Fibroblast of villous mesenchyme (primary cell): ENCODE results near the gene BRD9. TPM values are rescaled to one million over a fixed set of nuclear protein-coding genes. Genes with fewer than 3 reads are reported as not detected.
A peak's percentile ranks its signal among the peaks of the same experiment; 100 is the strongest.
"Not testable (repeated sequence)": the region's sequence is repeated elsewhere in the genome, so short reads cannot be mapped to it uniquely, and the experiment has no call there.

Experiments
- DNase-seq: peaks from one replicate; pipeline ENCODE4 v3.0.0-alpha.2; 2010; ENCODE audit warnings: low read depth
- H3K4me3 ChIP-seq: 2 replicates; pipeline ENCODE4 v1.5.1; 2011; ENCODE audit warnings: low read depth, mild to moderate bottlenecking, low read length
- CTCF ChIP-seq: IDR thresholded peaks from 2 replicates; pipeline ENCODE4 v1.5.1; 2012; ENCODE audit warnings: low read depth, mild to moderate bottlenecking, low read length; ENCODE audit not compliant: insufficient read depth
- total RNA-seq: library from RNA; depleted of rRNA; stranded (reverse); fragments of >200 nt; gene quantifications from 2 replicates; pipeline ENCODE4 v1.2.3, GENCODE V29; 2012

Gene BRD9
- 35.0 and 35.4 TPM in 2 replicates for total RNA-seq

DNA sequence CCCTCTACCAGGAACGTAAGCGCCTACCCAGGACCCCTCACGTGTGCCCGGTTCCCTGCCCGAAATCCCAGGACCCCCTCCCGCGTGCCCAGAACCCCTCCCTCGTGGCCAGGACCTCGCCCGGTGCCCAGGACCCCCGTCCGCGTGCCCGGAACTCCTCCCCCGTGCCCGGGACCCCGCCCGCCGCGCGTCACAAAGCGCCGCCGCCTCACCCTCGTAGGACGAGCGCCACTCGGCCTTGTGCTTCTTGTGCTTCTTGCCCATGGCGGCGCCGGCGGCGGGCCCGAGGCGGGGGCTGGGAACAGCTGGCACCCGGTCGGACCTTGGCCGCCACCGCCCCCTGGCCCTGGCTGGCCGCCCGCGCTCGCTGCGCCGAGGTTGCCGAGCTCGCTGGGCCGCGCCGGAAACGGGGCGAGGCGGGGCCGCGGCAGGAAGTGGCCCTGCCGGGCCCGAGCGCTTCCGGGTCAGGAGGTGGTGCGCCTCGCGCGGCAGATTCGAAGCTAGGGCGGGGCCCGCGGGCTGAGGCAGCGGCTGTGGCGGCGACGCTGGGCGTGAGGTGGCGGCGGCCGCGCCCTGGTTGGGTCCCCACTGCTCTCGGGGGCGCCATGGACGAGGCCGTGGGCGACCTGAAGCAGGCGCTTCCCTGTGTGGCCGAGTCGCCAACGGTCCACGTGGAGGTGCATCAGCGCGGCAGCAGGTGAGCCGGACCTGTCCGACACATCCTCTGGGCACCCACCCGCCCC lies at the start of gene BRD9, which contains the start of gene TRIP13:
TSS of gene BRD9 (minus strand) at position 408 of the 743 bp plus-strand sequence. CDS start at position 264, 144 bp downstream.
TSS of gene TRIP13 (plus strand) at position 491 of the 743 bp plus-strand sequence. CDS start at position 606, 115 bp downstream.
- TF ChIP-seq CTCF = no peak
- peak within 1 kb of the TSS; percentile 90 for H3K4me3 ChIP-seq
- DNase-seq = peak; percentile 74

GRCh38 chr5:940741-941140 lies 48.1 kb upstream of the BRD9 start:
- DNase-seq, H3K4me3 ChIP-seq: not testable (repeated sequence)

DNA sequence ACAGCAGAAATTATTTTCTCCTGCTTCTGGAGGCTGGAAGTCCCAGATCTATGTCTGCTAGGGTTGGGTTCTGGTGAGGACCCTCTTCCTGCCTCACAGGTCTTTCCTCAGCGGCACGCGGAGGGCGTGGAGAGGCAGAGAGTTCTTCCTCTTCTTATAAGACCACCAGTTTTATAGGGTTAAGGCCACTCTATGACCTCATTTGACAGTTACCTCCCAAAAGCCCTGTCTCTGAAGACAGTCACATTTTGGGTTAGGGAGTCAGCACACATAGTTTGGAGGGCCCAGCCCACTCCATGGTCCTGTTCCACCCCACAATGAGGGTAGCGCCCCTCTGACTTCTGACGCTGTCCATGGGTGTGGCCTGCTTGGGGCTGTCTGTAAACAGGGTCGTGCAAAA lies 46.8 kb upstream of the BRD9 start:
- no peak for DNase-seq
- no peak overlapping the region for H3K4me3 ChIP-seq
- TF ChIP-seq CTCF = no peak

DNA sequence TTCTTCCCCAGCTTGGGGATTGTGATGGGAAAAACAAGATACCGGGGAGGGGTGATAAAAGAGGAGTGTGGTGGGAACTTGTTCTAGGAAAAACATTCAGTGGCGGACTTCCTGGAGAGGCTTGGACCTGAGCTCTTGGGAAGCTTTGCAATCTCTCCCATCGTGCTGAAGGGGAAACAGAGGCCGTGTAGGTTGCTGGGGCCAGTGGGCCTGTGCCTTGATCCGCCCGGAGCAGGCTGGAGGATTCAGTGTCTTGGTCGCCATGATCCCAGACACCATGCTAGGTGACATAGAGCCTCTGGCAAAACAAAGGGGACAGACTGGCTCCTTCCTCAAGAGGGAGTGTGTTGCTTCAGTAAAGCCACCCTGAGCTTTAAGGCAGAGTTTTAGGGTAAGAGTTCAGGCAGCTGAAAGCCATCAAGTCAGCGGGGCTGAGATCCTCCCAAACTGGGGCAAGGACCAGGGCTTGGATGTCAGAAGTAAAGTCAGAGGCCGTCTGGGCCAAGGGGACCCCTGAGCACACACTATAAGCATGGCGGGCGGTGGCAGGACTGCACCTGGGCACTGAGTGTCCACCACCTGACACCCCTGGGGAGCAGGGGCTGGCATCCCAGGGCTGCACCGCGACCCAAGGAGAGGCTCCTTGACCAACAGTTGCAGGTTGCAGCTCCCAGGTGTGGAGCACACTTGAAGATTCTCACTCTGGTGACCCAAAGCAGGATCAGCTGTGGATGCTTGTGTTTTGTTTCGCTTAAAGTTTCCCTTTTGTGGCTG lies 44.7 kb upstream of the BRD9 start:
- no peak for TF ChIP-seq CTCF
- no peak for DNase-seq
- H3K4me3 ChIP-seq = no peak overlapping the region

DNA sequence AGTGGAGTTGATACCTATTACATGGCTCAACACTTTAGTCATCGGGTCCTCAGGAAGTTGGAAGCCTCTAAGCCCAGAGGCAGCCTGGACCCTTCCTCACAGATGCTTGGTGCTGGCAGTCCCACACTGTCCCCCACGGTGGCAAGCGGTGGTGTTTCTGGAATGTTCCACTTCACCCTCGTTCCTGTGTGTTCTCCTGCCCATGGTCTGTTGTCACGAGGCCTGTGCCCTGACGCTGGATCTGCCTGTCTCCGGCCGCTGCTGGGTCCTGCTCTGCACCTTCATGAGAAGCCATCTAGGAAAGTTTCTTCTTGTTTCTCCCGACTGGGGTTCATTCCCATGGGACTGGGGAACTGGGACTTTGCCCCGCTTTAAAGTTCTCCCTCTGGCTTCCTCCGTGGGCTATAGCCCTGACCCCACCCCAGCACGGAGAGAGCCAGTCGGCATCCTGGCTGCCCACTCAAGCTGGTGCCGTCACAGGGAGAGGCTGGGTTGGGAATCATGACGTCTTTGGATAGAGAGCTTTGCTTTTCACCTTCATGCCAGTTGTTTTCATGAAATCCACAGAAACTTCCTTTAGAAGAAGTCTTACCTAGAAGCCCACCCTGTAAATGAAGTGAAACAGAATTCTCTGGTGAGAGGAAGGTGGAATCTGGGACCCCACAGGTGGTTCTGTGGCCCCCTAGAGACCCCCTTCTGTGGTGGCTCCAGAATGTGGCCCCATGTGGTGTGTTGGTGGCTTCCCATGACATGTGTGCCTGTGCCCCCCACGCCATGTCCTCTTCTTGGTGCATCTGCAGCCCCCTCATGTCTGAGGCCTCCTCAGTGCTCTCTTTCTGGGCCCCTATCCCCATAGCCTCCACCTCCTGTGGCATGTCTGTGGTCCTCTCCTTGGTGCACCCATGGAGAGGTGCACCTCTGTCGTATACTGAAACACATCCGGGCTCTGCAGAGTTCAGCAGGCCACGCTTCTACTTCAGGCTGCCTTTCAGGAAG lies 43.8 kb upstream of the BRD9 start:
- TF ChIP-seq CTCF = no peak
- no peak for DNase-seq
- H3K4me3 ChIP-seq = no peak overlapping the region

GRCh38 chr5:935510-936084 lies 43.0 kb upstream of the BRD9 start:
- no peak for DNase-seq

More at GRCh38 chr5:935510-936084, 43.0 kb upstream of the BRD9 start:
- no peak overlapping the region for H3K4me3 ChIP-seq
- TF ChIP-seq CTCF = no peak
